HEK293 (cell line): ENCODE results near the gene GRB14.
A peak's percentile ranks its signal among the peaks of the same experiment; 100 is the strongest.

Experiments
- CTCF ChIA-PET: fragments of 350-600 bp; formaldehyde crosslinking; extraction: SDS; loops from one replicate; lab custom pipeline; 2021; ENCODE audit warnings: antibody characterized with exemption; lab: Yijun Ruan, JAX
- POLR2A ChIA-PET: fragments of 300-600 bp; formaldehyde crosslinking; extraction: SDS; loops from one replicate; lab custom pipeline; 2020; ENCODE audit warnings: antibody characterized with exemption, inconsistent platforms; lab: Yijun Ruan, JAX
- H3K27ac ChIP-seq: fragments of 200-500 bp; sonication (Bioruptor generic); 2 replicates; pipeline ENCODE4 v1.5.1; 2014; ENCODE audit warnings: low read depth, low read length, control low read depth, inconsistent platforms; ENCODE audit errors: extremely low read depth
- H3K36me3 ChIP-seq, 2 experiments: fragments of 200-500 bp in 1 of 2; sonication (Bioruptor generic) in 1 of 2; 1 replicate in 1 of 2; 2 replicates in 1 of 2; pipeline ENCODE4 v1.5.1; 2014 to 2017; ENCODE audit warnings: inconsistent platforms in 2 of 2, low read length in 2 of 2; ENCODE audit not compliant: control insufficient read depth in 2 of 2, insufficient read depth in 1 of 2
- H3K4me1 ChIP-seq: fragments of 200-500 bp; sonication (Bioruptor generic); 2 replicates; pipeline ENCODE4 v1.5.1; 2014; ENCODE audit warnings: mild to moderate bottlenecking, low read length, inconsistent platforms; ENCODE audit not compliant: control insufficient read depth, insufficient read depth
- H3K4me3 ChIP-seq: 2 replicates; pipeline ENCODE4 v1.5.1; 2011; ENCODE audit warnings: low read depth, mild to moderate bottlenecking, control low read depth, low read length, moderate library complexity
- H3K9me3 ChIP-seq: fragments of 200-500 bp; sonication (Bioruptor generic); 2 replicates; pipeline ENCODE4 v1.5.1; 2014; ENCODE audit warnings: low read depth, low read length, inconsistent platforms; ENCODE audit not compliant: control insufficient read depth, insufficient read depth
- CTCF ChIP-seq: fragments of 450-650 bp; formaldehyde crosslinking; IDR thresholded peaks from 2 replicates; pipeline ENCODE4 v1.5.1; 2016; ENCODE audit warnings: missing biosample characterization, missing genetic modification characterization
- GFI1B ChIP-seq: fragments of 450-650 bp; formaldehyde crosslinking; IDR thresholded peaks from 2 replicates; pipeline ENCODE4 v1.5.1; 2016; ENCODE audit warnings: missing biosample characterization, missing genetic modification characterization
- GLI4 ChIP-seq: fragments of 450-650 bp; formaldehyde crosslinking; IDR thresholded peaks from 2 replicates; pipeline ENCODE4 v1.5.1; 2016; ENCODE audit warnings: missing biosample characterization, missing genetic modification characterization
- HOXC10 ChIP-seq: sonication (generic); formaldehyde crosslinking; IDR thresholded peaks from 2 replicates; pipeline ENCODE4 v1.8.1; 2023; ENCODE audit warnings: mild to moderate bottlenecking, missing genetic modification reagents
- KLF7 ChIP-seq: fragments of 450-650 bp; formaldehyde crosslinking; IDR thresholded peaks from 2 replicates; pipeline ENCODE4 v1.5.1; 2016; ENCODE audit warnings: missing biosample characterization, missing genetic modification characterization, borderline replicate concordance
- YY1 ChIP-seq: fragments of 450-650 bp; formaldehyde crosslinking; IDR thresholded peaks from 2 replicates; pipeline ENCODE4 v1.5.1; 2018; ENCODE audit warnings: missing biosample characterization, missing genetic modification characterization
- ZNF133 ChIP-seq: fragments of 450-650 bp; formaldehyde crosslinking; IDR thresholded peaks from 2 replicates; pipeline ENCODE4 v1.5.1; 2016; ENCODE audit warnings: missing biosample characterization, missing genetic modification characterization
- ZNF223 ChIP-seq: fragments of 450-650 bp; formaldehyde crosslinking; IDR thresholded peaks from 2 replicates; pipeline ENCODE4 v1.5.1; 2016; ENCODE audit warnings: missing biosample characterization, missing genetic modification characterization
- ZNF311 ChIP-seq: fragments of 450-650 bp; formaldehyde crosslinking; IDR thresholded peaks from 2 replicates; pipeline ENCODE4 v1.5.1; 2017; ENCODE audit warnings: missing biosample characterization, missing genetic modification characterization, borderline replicate concordance
- ZNF426 ChIP-seq: fragments of 450-650 bp; formaldehyde crosslinking; IDR thresholded peaks from 2 replicates; pipeline ENCODE4 v1.5.1; 2017; ENCODE audit warnings: missing biosample characterization, missing genetic modification characterization, mild to moderate bottlenecking, inconsistent platforms, moderate library complexity
- ZNF585B ChIP-seq: fragments of 450-650 bp; formaldehyde crosslinking; IDR thresholded peaks from 2 replicates; pipeline ENCODE4 v1.5.1; 2016; ENCODE audit warnings: missing biosample characterization, missing genetic modification characterization
- ZNF654 ChIP-seq: fragments of 450-650 bp; formaldehyde crosslinking; IDR thresholded peaks from 2 replicates; pipeline ENCODE4 v1.5.1; 2016; ENCODE audit warnings: low read depth, missing biosample characterization, missing genetic modification characterization
- ZNF768 ChIP-seq: fragments of 450-650 bp; formaldehyde crosslinking; IDR thresholded peaks from 2 replicates; pipeline ENCODE4 v1.5.1; 2018; ENCODE audit warnings: missing biosample characterization, mild to moderate bottlenecking, missing genetic modification characterization
- ZNF830 ChIP-seq: fragments of 450-650 bp; IDR thresholded peaks from 2 replicates; pipeline ENCODE4 v1.5.0; 2018; ENCODE audit warnings: missing biosample characterization, missing genetic modification characterization, low read depth, mild to moderate bottlenecking, moderate library complexity
- ZSCAN30 ChIP-seq: fragments of 450-650 bp; IDR thresholded peaks from 2 replicates; pipeline ENCODE4 v1.5.1; 2018; ENCODE audit warnings: missing biosample characterization, mild to moderate bottlenecking, missing genetic modification characterization, moderate library complexity
- ZXDB ChIP-seq: fragments of 450-650 bp; formaldehyde crosslinking; IDR thresholded peaks from 2 replicates; pipeline ENCODE4 v1.5.1; 2016; ENCODE audit warnings: missing biosample characterization, missing genetic modification characterization
- TF ChIP-seq, protein P1 (sequence below): fragments of 450-650 bp; formaldehyde crosslinking; IDR thresholded peaks from 2 replicates; pipeline ENCODE4 v1.5.1; 2016; ENCODE audit warnings: missing biosample characterization, missing genetic modification characterization
- TF ChIP-seq, protein P2 (sequence below): fragments of 450-650 bp; formaldehyde crosslinking; IDR thresholded peaks from 2 replicates; pipeline ENCODE4 v1.5.1; 2017; ENCODE audit warnings: missing biosample characterization, missing genetic modification characterization
- TF ChIP-seq, protein P3 (sequence below): fragments of 450-650 bp; formaldehyde crosslinking; conservative IDR thresholded peaks from 2 replicates; pipeline ENCODE4 v1.5.1; 2016; ENCODE audit warnings: low read depth, missing biosample characterization, missing genetic modification characterization

Gene GRB14

DNA sequence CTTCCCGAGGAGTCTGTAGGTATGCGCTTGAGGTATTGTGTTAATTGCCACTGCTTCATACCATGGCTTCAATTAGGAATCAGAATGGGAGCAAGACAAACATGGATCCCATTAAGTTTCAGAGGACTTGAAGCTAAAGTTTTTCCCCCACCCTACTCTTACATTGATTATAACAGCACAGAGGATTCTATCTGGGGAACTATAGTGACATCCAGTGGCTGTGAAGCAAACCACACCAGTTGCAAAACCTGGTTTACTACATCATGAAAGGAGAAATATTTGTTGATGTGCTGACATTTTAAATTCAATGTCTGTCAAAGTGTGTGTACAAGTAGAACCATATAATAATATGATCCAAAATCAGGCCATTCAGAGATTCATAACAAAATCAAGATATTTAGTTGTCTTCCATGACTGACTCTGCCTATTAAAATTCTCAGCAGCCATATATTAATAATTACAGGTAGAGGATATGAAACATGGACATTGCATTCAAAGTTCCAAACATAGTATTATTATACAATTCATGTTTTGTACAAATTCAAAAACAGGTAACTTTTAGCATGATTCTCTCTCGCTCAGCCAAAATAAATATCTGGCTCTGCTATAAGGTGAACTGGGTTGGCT lies 82.9 kb downstream of the GRB14 start:
- peaks cover 8% of the 10 kb centered on the region; the same call in 1 of the 2 replicates for H3K4me1 ChIP-seq
- POLR2A ChIA-PET: no interaction called here
- no peak overlapping the region for H3K4me3 ChIP-seq
- H3K27ac ChIP-seq: no peak overlapping the region
- no peaks in the 10 kb centered on the region for H3K9me3 ChIP-seq
- CTCF ChIA-PET: interaction anchor here (0.6 to 3.0 kb wide), 24 partner anchors 8 to 1447 kb away, joined by 3 to 13 read pairs (median 4); no protein-coding TSS in a partner anchor
- H3K36me3 ChIP-seq: no peaks in the 10 kb centered on the region
- TF ChIP-seq ZNF654 (tag by site-specific recombination) (peak; percentile 74), HOXC10 (CRISPR knock-in tag) (no peak), CTCF (tag by site-specific recombination) (peak; percentile 37; the same call in 1 of the 2 replicates), GLI4 (tag by site-specific recombination) (no peak)
- TF ChIP-seq, protein P1, sequence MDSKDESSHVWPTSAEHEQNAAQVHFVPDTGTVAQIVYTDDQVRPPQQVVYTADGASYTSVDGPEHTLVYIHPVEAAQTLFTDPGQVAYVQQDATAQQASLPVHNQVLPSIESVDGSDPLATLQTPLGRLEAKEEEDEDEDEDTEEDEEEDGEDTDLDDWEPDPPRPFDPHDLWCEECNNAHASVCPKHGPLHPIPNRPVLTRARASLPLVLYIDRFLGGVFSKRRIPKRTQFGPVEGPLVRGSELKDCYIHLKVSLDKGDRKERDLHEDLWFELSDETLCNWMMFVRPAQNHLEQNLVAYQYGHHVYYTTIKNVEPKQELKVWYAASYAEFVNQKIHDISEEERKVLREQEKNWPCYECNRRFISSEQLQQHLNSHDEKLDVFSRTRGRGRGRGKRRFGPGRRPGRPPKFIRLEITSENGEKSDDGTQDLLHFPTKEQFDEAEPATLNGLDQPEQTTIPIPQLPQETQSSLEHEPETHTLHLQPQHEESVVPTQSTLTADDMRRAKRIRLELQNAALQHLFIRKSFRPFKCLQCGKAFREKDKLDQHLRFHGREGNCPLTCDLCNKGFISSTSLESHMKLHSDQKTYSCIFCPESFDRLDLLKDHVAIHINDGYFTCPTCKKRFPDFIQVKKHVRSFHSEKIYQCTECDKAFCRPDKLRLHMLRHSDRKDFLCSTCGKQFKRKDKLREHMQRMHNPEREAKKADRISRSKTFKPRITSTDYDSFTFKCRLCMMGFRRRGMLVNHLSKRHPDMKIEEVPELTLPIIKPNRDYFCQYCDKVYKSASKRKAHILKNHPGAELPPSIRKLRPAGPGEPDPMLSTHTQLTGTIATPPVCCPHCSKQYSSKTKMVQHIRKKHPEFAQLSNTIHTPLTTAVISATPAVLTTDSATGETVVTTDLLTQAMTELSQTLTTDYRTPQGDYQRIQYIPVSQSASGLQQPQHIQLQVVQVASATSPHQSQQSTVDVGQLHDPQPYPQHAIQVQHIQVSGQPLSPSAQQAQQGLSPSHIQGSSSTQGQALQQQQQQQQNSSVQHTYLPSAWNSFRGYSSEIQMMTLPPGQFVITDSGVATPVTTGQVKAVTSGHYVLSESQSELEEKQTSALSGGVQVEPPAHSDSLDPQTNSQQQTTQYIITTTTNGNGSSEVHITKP (tag by site-specific recombination): no peak

GRCh38 chr2:164535280-164536025 lies 85.8 kb downstream of the GRB14 start:
- Histone ChIP-seq H3K9me3 (no peaks in the 10 kb centered on the region), H3K4me3 (no peak overlapping the region), H3K27ac (no peak overlapping the region), H3K36me3 (no peaks in the 10 kb centered on the region), H3K4me1 (peaks cover 3% of the 10 kb centered on the region; the same call in 1 of the 2 replicates)
- CTCF ChIA-PET: interaction anchor here (0.6 to 1.5 kb wide), 6 partner anchors 25 to 1353 kb away, joined by 3 to 6 read pairs (median 3); no protein-coding TSS in a partner anchor
- TF ChIP-seq ZNF311: no peak
- TF ChIP-seq, protein P2, sequence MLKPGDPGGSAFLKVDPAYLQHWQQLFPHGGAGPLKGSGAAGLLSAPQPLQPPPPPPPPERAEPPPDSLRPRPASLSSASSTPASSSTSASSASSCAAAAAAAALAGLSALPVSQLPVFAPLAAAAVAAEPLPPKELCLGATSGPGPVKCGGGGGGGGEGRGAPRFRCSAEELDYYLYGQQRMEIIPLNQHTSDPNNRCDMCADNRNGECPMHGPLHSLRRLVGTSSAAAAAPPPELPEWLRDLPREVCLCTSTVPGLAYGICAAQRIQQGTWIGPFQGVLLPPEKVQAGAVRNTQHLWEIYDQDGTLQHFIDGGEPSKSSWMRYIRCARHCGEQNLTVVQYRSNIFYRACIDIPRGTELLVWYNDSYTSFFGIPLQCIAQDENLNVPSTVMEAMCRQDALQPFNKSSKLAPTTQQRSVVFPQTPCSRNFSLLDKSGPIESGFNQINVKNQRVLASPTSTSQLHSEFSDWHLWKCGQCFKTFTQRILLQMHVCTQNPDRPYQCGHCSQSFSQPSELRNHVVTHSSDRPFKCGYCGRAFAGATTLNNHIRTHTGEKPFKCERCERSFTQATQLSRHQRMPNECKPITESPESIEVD (tag by site-specific recombination): peak; percentile 54
- TF ChIP-seq ZNF768 (tag by site-specific recombination): no peak
- POLR2A ChIA-PET: no interaction called here

GRCh38 chr2:164530464-164530863 lies 90.8 kb downstream of the GRB14 start:
- POLR2A ChIA-PET: no interaction called here
- TF ChIP-seq, protein P3, sequence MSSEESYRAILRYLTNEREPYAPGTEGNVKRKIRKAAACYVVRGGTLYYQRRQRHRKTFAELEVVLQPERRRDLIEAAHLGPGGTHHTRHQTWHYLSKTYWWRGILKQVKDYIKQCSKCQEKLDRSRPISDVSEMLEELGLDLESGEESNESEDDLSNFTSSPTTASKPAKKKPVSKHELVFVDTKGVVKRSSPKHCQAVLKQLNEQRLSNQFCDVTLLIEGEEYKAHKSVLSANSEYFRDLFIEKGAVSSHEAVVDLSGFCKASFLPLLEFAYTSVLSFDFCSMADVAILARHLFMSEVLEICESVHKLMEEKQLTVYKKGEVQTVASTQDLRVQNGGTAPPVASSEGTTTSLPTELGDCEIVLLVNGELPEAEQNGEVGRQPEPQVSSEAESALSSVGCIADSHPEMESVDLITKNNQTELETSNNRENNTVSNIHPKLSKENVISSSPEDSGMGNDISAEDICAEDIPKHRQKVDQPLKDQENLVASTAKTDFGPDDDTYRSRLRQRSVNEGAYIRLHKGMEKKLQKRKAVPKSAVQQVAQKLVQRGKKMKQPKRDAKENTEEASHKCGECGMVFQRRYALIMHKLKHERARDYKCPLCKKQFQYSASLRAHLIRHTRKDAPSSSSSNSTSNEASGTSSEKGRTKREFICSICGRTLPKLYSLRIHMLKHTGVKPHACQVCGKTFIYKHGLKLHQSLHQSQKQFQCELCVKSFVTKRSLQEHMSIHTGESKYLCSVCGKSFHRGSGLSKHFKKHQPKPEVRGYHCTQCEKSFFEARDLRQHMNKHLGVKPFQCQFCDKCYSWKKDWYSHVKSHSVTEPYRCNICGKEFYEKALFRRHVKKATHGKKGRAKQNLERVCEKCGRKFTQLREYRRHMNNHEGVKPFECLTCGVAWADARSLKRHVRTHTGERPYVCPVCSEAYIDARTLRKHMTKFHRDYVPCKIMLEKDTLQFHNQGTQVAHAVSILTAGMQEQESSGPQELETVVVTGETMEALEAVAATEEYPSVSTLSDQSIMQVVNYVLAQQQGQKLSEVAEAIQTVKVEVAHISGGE (tag by site-specific recombination): no peak
- no peak for TF ChIP-seq YY1
- no peak for TF ChIP-seq GFI1B (tag by site-specific recombination)
- TF ChIP-seq ZSCAN30: no peak
- TF ChIP-seq ZNF133 (tag by site-specific recombination): no peak
- TF ChIP-seq ZNF830 (tag by site-specific recombination): no peak
- no peak for TF ChIP-seq ZNF426 (tag by site-specific recombination)
- TF ChIP-seq ZNF223 (tag by site-specific recombination): no peak
- TF ChIP-seq ZNF585B: no peak
- no peak for TF ChIP-seq GLI4 (tag by site-specific recombination)
- no peak for TF ChIP-seq KLF7 (tag by site-specific recombination)
- TF ChIP-seq ZXDB: no peak

More at GRCh38 chr2:164530464-164530863, 90.8 kb downstream of the GRB14 start:
- CTCF ChIA-PET: interaction anchor here (0.6 to 1.2 kb wide), 3 partner anchors 8 to 30 kb away, joined by 3 read pairs; no protein-coding TSS in a partner anchor
- Histone ChIP-seq H3K27ac (no peak overlapping the region), H3K36me3 (no peaks in the 10 kb centered on the region), H3K9me3 (no peaks in the 10 kb centered on the region), H3K4me1 (peaks cover 3% of the 10 kb centered on the region; the same call in 1 of the 2 replicates), H3K4me3 (no peak overlapping the region)
